Endothelial cell of umbilical vein (primary cell): Measurements from ENCODE around the gene DNAAF3. TPM values are rescaled to one million over a fixed set of nuclear protein-coding genes. Genes with fewer than 3 reads are reported as not detected.

Experiments used
- BruUV-seq: library from RNA; stranded (reverse); fragments of 400-500 nt; replicated peaks from 2 replicates; lab custom pipeline; 2021; lab: Mats Ljungman, UMichigan
- CTCF ChIA-PET: fragments of 300-600, 350-600 bp; sonication (Branson Sonifier 250); formaldehyde crosslinking; loops from one replicate; lab custom pipeline; 2021; ENCODE audit warnings: antibody characterized with exemption, inconsistent platforms; lab: Charles Lee
- POLR2A ChIA-PET: fragments of 300-600, 350-600 bp; sonication (Branson Sonifier 250); formaldehyde crosslinking; loops from one replicate; lab custom pipeline; 2021; ENCODE audit warnings: antibody characterized with exemption, inconsistent platforms; lab: Charles Lee
- DNase-seq: peaks from one replicate; pipeline ENCODE4 v3.0.0-alpha.2; 2011; ENCODE audit warnings: low read depth, low spot score
- FAIRE-seq: peaks from 2 replicates; lab custom pipeline; 2011; peaks lifted over from hg19 to GRCh38; lab: Jason Lieb, UNC
- H2AFZ ChIP-seq: 2 replicates; pipeline ENCODE4 v1.6.0; 2012; ENCODE audit warnings: low read depth, low read length, control low read depth, inconsistent platforms
- H3K27ac ChIP-seq: 2 replicates; pipeline ENCODE4 v1.5.1; 2011; ENCODE audit warnings: low read depth, mild to moderate bottlenecking, control low read depth, low read length, moderate library complexity; ENCODE audit not compliant: insufficient read depth
- H3K27me3 ChIP-seq, 2 experiments: 2 replicates each; pipeline versions ENCODE4 v1.6.0 to v1.6.1; 2011; ENCODE audit warnings: low read length in 2 of 2, mixed read lengths in 1 of 2; ENCODE audit not compliant: control insufficient read depth in 2 of 2, insufficient read depth in 2 of 2
- H3K36me3 ChIP-seq, 2 experiments: 2 replicates in 1 of 2; 3 replicates in 1 of 2; pipeline ENCODE4 v1.5.1; 2011; ENCODE audit warnings: low read length in 2 of 2, mild to moderate bottlenecking in 1 of 2, moderate library complexity in 1 of 2; ENCODE audit not compliant: control insufficient read depth in 2 of 2, insufficient read depth in 2 of 2; ENCODE audit errors: extremely low read depth in 1 of 2
- H3K4me1 ChIP-seq: 3 replicates; pipeline ENCODE4 v1.5.1; 2011; ENCODE audit warnings: mild to moderate bottlenecking, low read length; ENCODE audit not compliant: control insufficient read depth, insufficient read depth; ENCODE audit errors: extremely low read depth
- H3K4me2 ChIP-seq: 2 replicates; pipeline ENCODE4 v1.6.1; 2011; ENCODE audit warnings: low read length, control low read depth, mixed read lengths; ENCODE audit not compliant: insufficient read depth
- H3K4me3 ChIP-seq, 3 experiments: fragments of 200-600 bp in 1 of 3; sonication (generic), shearing (Covaris generic) in 1 of 3; replicated peaks in 1 of 3; 2 replicates each; pipeline ENCODE4 v1.5.1; 2011 to 2016; ENCODE audit warnings: control low read depth in 3 of 3, low read length in 3 of 3, mild to moderate bottlenecking in 2 of 3, inconsistent platforms in 1 of 3, low read depth in 1 of 3, moderate library complexity in 1 of 3; ENCODE audit not compliant: insufficient read depth in 1 of 3
- H3K79me2 ChIP-seq: 2 replicates; pipeline ENCODE4 v1.6.0; 2012; ENCODE audit warnings: low read length, inconsistent platforms; ENCODE audit not compliant: control insufficient read depth, insufficient read depth
- H3K9ac ChIP-seq: replicated peaks from 2 replicates; pipeline ENCODE3; 2011; ENCODE audit warnings: low read length, control low read depth; ENCODE audit not compliant: insufficient read depth; ENCODE audit errors: extremely low read depth
- H3K9me1 ChIP-seq: replicated peaks from 3 replicates; pipeline ENCODE4 v1.6.0; 2011; ENCODE audit warnings: mild to moderate bottlenecking, low read length; ENCODE audit not compliant: control insufficient read depth, insufficient read depth; ENCODE audit errors: extremely low read depth
- H3K9me3 ChIP-seq: replicated peaks from 2 replicates; pipeline ENCODE4 v1.5.1; 2012; ENCODE audit warnings: low read length, inconsistent platforms; ENCODE audit not compliant: control insufficient read depth, insufficient read depth
- H4K20me1 ChIP-seq: replicated peaks from 2 replicates; pipeline ENCODE3; 2011; ENCODE audit warnings: mild to moderate bottlenecking, low read length; ENCODE audit not compliant: control insufficient read depth, insufficient read depth; ENCODE audit errors: extremely low read depth
- EZH2 ChIP-seq: IDR thresholded peaks from 2 replicates; pipeline ENCODE4 v1.6.1; 2012; ENCODE audit warnings: borderline replicate concordance, low read depth, mild to moderate bottlenecking, moderate library complexity, low read length, inconsistent platforms; ENCODE audit not compliant: severe bottlenecking
- FOS ChIP-seq: IDR thresholded peaks from 2 replicates; pipeline ENCODE4 v1.6.1; 2011; ENCODE audit warnings: mild to moderate bottlenecking, low read length, moderate library complexity, borderline replicate concordance; ENCODE audit not compliant: insufficient read depth
- GATA2 ChIP-seq: IDR thresholded peaks from 2 replicates; pipeline ENCODE4 v1.7.0; 2011; ENCODE audit warnings: low read depth, mild to moderate bottlenecking, moderate library complexity, mixed read lengths, low read length; ENCODE audit not compliant: insufficient read length, insufficient read depth
- JUN ChIP-seq: IDR thresholded peaks from 2 replicates; pipeline ENCODE4 v1.6.1; 2011; ENCODE audit warnings: borderline replicate concordance, low read depth; ENCODE audit not compliant: insufficient read length, insufficient read depth
- MAX ChIP-seq: IDR thresholded peaks from 2 replicates; pipeline ENCODE4 v1.6.1; 2011; ENCODE audit not compliant: insufficient read depth, insufficient read length
- MYC ChIP-seq: IDR thresholded peaks from one replicate; pipeline ENCODE4 v1.6.1; 2011; ENCODE audit warnings: mild to moderate bottlenecking, low read depth, low read length
- POLR2A ChIP-seq: IDR thresholded peaks from 2 replicates; pipeline ENCODE4 v1.6.1; 2012; ENCODE audit warnings: low read depth, mild to moderate bottlenecking, control low read depth, low read length
- POLR2AphosphoS5 ChIP-seq: IDR thresholded peaks from 2 replicates; pipeline ENCODE4 v1.6.1; 2012; ENCODE audit warnings: low read depth, mild to moderate bottlenecking, control low read depth, low read length, moderate library complexity; ENCODE audit not compliant: insufficient read depth
- dilution Hi-C: fragments of 300-500 bp; cut with MboI; formaldehyde crosslinking; loops from one replicate; pipeline ENCODE4 v1.15.0; 2019; ENCODE audit warnings: low sequenced_read_pairs; ENCODE audit not compliant: extremely low pct_ligation_motif_present
- intact Hi-C: fragments of 100-400 bp; cut with micrococcal nuclease; formaldehyde crosslinking; loops from one replicate; pipeline ENCODE4 v1.10.0; 2022
- polyA plus RNA-seq, 4 experiments: library from polyadenylated mRNA; depleted of rRNA in 3 of 4; stranded (reverse) in 3 of 4; unstranded in 1 of 4; fragments of >200 nt; gene quantifications; 2 replicates each; pipeline versions ENCODE4 v1.2.1 to v1.2.3, GENCODE V29; 2011 to 2012; ENCODE audit warnings: missing spikeins in 1 of 4
- total RNA-seq: library from RNA; stranded (reverse); gene quantifications from 2 replicates; pipeline ENCODE4 v1.2.3, GENCODE V29; 2021
- TF ChIP-seq, protein P1 (sequence below), 2 donors: IDR thresholded peaks; 1 replicate in 1 of 2; 2 replicates in 1 of 2; pipeline ENCODE4 v1.5.1; 2011; ENCODE audit warnings: low read length in 2 of 2, mild to moderate bottlenecking in 2 of 2, moderate library complexity in 2 of 2, control low read depth in 1 of 2, inconsistent platforms in 1 of 2, low read depth in 1 of 2; ENCODE audit not compliant: insufficient read depth in 1 of 2; ENCODE audit errors: extremely low read depth in 1 of 2

Gene DNAAF3
- total and polyA plus RNA-seq, 2 donors (not counting 3 experiments of a cell fraction or from before 2014, with no cell fraction given), result 0.62 to 0.75 TPM

DNA sequence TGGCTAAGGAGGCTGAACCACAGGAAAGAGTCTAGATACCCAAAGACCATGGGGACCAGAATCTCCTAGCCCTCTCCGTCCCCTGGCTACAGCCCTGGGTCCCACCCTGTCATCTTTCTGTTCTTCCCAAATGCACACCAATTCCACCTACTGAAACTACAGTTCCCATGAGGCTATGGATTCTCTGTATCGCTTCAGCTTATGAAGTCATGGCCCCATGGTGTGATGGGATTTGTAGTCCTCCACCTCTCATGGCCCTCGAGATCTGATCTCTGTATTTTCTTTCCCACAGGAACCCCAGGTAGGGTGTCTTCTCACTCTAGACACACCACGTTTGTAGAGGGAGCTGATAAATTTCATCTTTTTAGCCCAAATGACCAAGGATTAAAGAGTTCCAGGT lies 31.1 kb upstream of the DNAAF3 start:
- no peak for FAIRE-seq

More for the DNA sequence above, 31.1 kb upstream of the DNAAF3 start:
- Histone ChIP-seq H3K4me1 (no peaks in the 10 kb centered on the region), H3K9ac (no peak overlapping the region), H3K27ac (no peak overlapping the region), H2AFZ (no peak overlapping the region), H3K27me3 (no peaks in the 10 kb centered on the region), H3K9me3 (no peaks in the 10 kb centered on the region), H3K4me2 (no peak overlapping the region), H3K4me3 (no peak overlapping the region), H3K79me2 (no peaks in the 10 kb centered on the region), H3K9me1 (no peaks in the 10 kb centered on the region), H4K20me1 (no peaks in the 10 kb centered on the region), H3K36me3 (no peaks in the 10 kb centered on the region)
- TF ChIP-seq GATA2 (no peak), MYC (no peak), JUN (no peak), MAX (no peak), EZH2 (no peak), POLR2A (no peak), FOS (no peak), POLR2AphosphoS5 (no peak)
- TF ChIP-seq, protein P1, sequence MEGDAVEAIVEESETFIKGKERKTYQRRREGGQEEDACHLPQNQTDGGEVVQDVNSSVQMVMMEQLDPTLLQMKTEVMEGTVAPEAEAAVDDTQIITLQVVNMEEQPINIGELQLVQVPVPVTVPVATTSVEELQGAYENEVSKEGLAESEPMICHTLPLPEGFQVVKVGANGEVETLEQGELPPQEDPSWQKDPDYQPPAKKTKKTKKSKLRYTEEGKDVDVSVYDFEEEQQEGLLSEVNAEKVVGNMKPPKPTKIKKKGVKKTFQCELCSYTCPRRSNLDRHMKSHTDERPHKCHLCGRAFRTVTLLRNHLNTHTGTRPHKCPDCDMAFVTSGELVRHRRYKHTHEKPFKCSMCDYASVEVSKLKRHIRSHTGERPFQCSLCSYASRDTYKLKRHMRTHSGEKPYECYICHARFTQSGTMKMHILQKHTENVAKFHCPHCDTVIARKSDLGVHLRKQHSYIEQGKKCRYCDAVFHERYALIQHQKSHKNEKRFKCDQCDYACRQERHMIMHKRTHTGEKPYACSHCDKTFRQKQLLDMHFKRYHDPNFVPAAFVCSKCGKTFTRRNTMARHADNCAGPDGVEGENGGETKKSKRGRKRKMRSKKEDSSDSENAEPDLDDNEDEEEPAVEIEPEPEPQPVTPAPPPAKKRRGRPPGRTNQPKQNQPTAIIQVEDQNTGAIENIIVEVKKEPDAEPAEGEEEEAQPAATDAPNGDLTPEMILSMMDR (IDR thresholded peaks at IDR 0.05; ENCODE audit: extremely low read depth in 1 of 2, insufficient read depth in 1 of 2, low read depth in 1 of 2, low read length in 2 of 2), result no peak
- ChIA-PET POLR2A (no interaction called here), CTCF (no interaction called here)
- dilution Hi-C loops, result no loop called here
- BruUV-seq, result no TSS peak
- intact Hi-C loops, result no loop called here
- DNase-seq, result no peak
